ENCODE measurements around the gene GALNT12.

GALNT12 gene

GRCh38 chr9:98894171-98894570 is 86.7 kb downstream of the GALNT12 start:
- Histone ChIP-seq H3K36me3 (no peaks in the 10 kb centered on the region), H3K9me3 (peaks cover 0 to 6% (median 0%) of the 10 kb centered on the region in 3 donors), H3K27me3 (no peaks in the 10 kb centered on the region), H3K27ac (no peak overlapping the region), H3K4me3 (no peak overlapping the region), H3K4me1 (peaks cover 0 to 10% (median 4%) of the 10 kb centered on the region in 4 donors)
- intact Hi-C loops (cut with DNase I; ENCODE audit: low total_unique reads): no loop called here
- no peak for TF ChIP-seq CTCF (IDR thresholded peaks at IDR 0.05)
- no peak for DNase-seq

GRCh38 chr9:98894761-98895160 is 87.3 kb downstream of the GALNT12 start:
- intact Hi-C loops (cut with DNase I; ENCODE audit: low total_unique reads): no loop called here
- Histone ChIP-seq H3K27me3 (no peaks in the 10 kb centered on the region), H3K27ac (no peak overlapping the region), H3K36me3 (no peaks in the 10 kb centered on the region), H3K4me3 (no peak overlapping the region), H3K4me1 (peaks cover 0 to 8% (median 2%) of the 10 kb centered on the region in 4 donors), H3K9me3 (peaks cover 0 to 6% (median 0%) of the 10 kb centered on the region in 3 donors)
- no peak for DNase-seq
- no peak for TF ChIP-seq CTCF (IDR thresholded peaks at IDR 0.05)

- Histone ChIP-seq H3K4me1 (peaks cover 0 to 4% (median 2%) of the 10 kb centered on the region in 4 donors), H3K27ac (no peak overlapping the region), H3K36me3 (no peaks in the 10 kb centered on the region), H3K4me3 (no peak overlapping the region), H3K27me3 (no peaks in the 10 kb centered on the region), H3K9me3 (peaks cover 0 to 6% (median 0%) of the 10 kb centered on the region in 3 donors)
- no peak for DNase-seq
- intact Hi-C loops (cut with DNase I; ENCODE audit: low total_unique reads): no loop called here
- no peak for TF ChIP-seq CTCF (IDR thresholded peaks at IDR 0.05)
Measured at GRCh38 chr9:98896632-98897031, 89.2 kb downstream of the GALNT12 start.

GRCh38 chr9:98897745-98898144 is 90.3 kb downstream of the GALNT12 start:
- Histone ChIP-seq H3K36me3 (no peaks in the 10 kb centered on the region), H3K27ac (no peak overlapping the region), H3K4me3 (no peak overlapping the region), H3K9me3 (peaks cover 0 to 6% (median 0%) of the 10 kb centered on the region in 3 donors), H3K4me1 (peaks cover 0 to 4% (median 2%) of the 10 kb centered on the region in 4 donors), H3K27me3 (no peaks in the 10 kb centered on the region)
- intact Hi-C loops (cut with DNase I; ENCODE audit: low total_unique reads): no loop called here
- DNase-seq: no peak
- no peak for TF ChIP-seq CTCF (IDR thresholded peaks at IDR 0.05)

- intact Hi-C loops (cut with DNase I; ENCODE audit: low total_unique reads): no loop called here
- Histone ChIP-seq H3K36me3 (no peaks in the 10 kb centered on the region), H3K4me3 (no peak overlapping the region), H3K4me1 (peaks cover 0 to 4% (median 2%) of the 10 kb centered on the region in 4 donors), H3K9me3 (peaks cover 0 to 6% (median 0%) of the 10 kb centered on the region in 3 donors), H3K27me3 (no peaks in the 10 kb centered on the region), H3K27ac (no peak overlapping the region)
- TF ChIP-seq CTCF (IDR thresholded peaks at IDR 0.05): no peak
- no peak for DNase-seq
Measured at GRCh38 chr9:98899408-98900056, 92.1 kb downstream of the GALNT12 start.
